Mucosa of stomach (tissue), 1 donor: ENCODE measurements around the gene ANKRD53.
"Not testable (repeated sequence)": the region's sequence is repeated elsewhere in the genome, so short reads cannot be mapped to it uniquely, and the experiment has no call there.

Source experiments
- H3K27me3 ChIP-seq: one replicate; pipeline ENCODE4 v1.7.0; 2013; ENCODE audit warnings: mild to moderate bottlenecking, low read length; ENCODE audit not compliant: control insufficient read depth, insufficient read depth
- H3K36me3 ChIP-seq: one replicate; pipeline ENCODE4 v1.7.0; 2013; ENCODE audit warnings: low read length; ENCODE audit not compliant: control insufficient read depth, insufficient read depth
- H3K4me1 ChIP-seq: one replicate; pipeline ENCODE4 v1.7.0; 2013; ENCODE audit warnings: mild to moderate bottlenecking, low read length; ENCODE audit not compliant: control insufficient read depth, insufficient read depth
- H3K4me3 ChIP-seq: one replicate; pipeline ENCODE4 v1.7.0; 2013; ENCODE audit warnings: low read length
- H3K9ac ChIP-seq: one replicate; pipeline ENCODE4 v1.7.0; 2013; ENCODE audit warnings: mild to moderate bottlenecking, low read length, moderate library complexity
- H3K9me3 ChIP-seq: one replicate; pipeline ENCODE4 v1.7.0; 2013; ENCODE audit warnings: mild to moderate bottlenecking, low read length, moderate library complexity; ENCODE audit not compliant: control insufficient read depth
- donor health status: Pancreatic carcinoma.

The ANKRD53 gene

DNA sequence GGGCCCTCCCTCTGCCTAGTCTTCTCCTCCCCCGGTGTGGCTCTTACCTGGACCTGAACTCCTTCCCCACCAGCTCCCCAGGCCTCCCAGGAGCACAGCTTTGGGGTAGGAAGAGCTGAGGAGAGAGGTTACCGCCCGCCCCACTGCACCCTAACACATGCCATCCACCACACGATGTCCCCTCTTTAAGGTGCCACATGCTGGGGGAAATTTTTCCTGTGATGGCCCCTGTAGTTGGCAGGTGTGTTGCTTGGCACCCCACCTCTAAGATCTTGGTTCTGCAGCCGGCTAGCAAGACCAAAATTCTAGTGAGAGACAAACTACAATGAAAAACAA lies 23.1 kb downstream of the ANKRD53 start:
- Histone ChIP-seq H3K4me1 (peaks cover 10% of the 10 kb centered on the region), H3K9me3 (no peaks in the 10 kb centered on the region), H3K9ac (peak overlapping the region; percentile 39), H3K4me3 (no peak overlapping the region), H3K36me3 (no peaks in the 10 kb centered on the region), H3K27me3 (no peaks in the 10 kb centered on the region)

DNA sequence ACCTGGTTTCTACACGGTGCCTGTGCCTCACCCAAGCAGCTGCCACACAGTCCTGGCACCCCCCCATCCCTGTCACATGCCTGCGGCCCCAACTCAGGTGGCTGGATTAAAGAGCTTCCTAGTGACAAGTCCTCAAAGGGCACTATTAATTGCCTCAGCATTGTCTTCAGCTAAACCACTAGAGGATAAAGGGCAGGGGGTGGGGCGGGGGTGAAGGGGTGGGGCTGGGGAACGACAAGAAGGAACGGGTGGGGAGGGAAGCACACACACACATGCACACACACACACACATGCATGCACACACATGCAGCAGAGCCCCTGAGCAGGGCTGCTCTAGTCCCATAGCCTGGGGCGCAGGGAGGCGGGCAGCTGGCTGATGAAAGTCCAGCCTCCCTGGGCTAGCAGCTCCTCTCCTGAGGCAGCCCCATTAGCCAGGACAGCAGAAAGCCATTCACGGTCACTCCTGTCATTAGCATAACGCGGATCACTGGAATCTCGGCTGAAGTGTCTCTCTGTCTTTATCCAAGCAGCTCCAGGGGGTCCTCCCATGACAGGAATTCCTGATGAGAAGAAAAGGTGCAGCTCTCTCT lies 23.6 kb downstream of the ANKRD53 start:
- Histone ChIP-seq H3K27me3 (peaks cover 3% of the 10 kb centered on the region), H3K9me3 (no peaks in the 10 kb centered on the region), H3K36me3 (no peaks in the 10 kb centered on the region), H3K9ac (no peak overlapping the region), H3K4me1 (peaks cover 10% of the 10 kb centered on the region), H3K4me3 (no peak overlapping the region)

DNA sequence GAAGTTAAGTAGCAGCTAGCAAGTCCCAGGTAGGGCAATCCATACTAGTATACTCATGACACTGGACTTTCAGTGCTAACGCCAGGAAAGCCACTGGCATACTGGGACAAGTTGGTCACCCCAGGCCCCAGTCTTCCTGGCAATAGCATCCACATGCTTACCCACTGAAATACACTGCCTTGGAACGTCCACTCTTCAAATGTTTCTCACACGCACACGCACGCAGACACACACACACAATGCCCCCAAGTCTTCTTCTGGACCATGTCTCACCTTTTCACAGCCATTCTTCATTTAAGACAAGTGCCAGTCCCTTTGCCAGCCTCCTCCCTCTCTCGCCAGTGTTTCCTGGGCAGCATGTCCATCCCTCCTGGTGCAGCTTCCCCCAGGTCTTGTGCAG lies 25.0 kb downstream of the ANKRD53 start:
- Histone ChIP-seq H3K9me3 (no peaks in the 10 kb centered on the region), H3K9ac (no peak overlapping the region), H3K27me3 (peaks cover 3% of the 10 kb centered on the region)

DNA sequence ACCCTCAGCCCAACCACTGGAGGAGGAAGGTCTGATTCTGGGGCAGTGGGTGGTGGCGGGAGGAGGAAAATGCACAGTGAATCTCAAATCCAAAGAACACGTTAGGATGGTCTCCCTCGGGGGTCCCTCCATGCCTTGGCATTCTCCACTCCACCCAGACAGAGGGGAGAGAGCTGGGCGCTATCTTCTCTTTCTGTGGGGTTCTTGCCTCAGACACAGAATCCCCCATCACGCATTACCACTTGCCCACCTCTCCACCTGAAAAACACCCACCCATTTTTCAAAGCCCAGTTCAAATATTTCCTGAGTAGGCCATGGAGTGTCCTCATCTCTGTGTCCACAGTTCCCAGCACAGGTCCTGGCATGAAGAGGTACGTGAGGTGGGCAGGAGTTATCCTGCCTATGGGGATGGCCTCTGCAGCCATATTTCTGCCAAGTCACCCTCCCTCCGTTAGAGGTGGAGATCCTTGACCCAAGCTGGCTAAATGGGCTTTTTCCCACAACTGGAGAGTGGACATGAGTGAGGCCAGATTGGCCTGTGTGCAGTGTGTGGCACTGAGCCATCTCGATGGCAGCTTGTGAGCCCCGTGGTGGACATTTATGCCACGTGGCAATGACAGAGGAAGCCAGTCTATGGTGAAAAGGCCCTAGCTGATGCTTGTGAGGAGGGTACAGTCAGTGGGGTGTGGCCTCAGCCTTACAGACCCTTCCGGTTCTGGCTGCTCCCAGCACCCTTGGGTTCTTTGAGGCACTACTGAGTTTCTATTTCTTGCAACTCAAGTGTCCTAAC lies 25.7 kb downstream of the ANKRD53 start:
- Histone ChIP-seq H3K27me3 (peaks cover 3% of the 10 kb centered on the region), H3K9me3 (no peaks in the 10 kb centered on the region), H3K4me1 (peaks cover 10% of the 10 kb centered on the region), H3K4me3 (no peak overlapping the region), H3K9ac (no peak overlapping the region), H3K36me3 (no peaks in the 10 kb centered on the region)

More for the DNA sequence above, 25.0 kb downstream of the ANKRD53 start:
- Histone ChIP-seq H3K36me3 (no peaks in the 10 kb centered on the region), H3K4me3 (no peak overlapping the region), H3K4me1 (peaks cover 10% of the 10 kb centered on the region)

DNA sequence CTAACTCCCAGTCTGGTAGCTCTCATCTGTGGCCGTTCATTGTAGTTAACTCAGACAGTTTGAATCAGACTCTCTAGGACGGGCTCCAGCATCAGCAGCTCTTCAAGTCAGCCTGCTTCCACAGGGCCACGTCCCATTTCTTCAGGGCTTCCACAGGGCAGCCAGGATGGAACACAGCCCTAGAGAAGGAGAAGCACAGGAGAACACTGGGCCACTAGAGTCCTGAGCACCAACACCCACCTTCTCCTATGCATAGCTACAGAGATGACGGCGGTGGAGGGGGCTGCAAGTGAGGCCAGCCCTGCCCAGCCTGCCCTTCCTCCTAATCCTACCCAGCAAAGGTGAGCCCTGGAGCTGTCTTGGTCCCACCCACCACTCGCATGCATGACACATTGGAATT lies 26.4 kb downstream of the ANKRD53 start:
- Histone ChIP-seq H3K36me3 (no peaks in the 10 kb centered on the region), H3K9ac (no peak overlapping the region), H3K27me3 (peaks cover 3% of the 10 kb centered on the region), H3K4me3 (no peak overlapping the region), H3K4me1 (peaks cover 10% of the 10 kb centered on the region), H3K9me3 (no peaks in the 10 kb centered on the region)

- H3K9ac ChIP-seq = no peak overlapping the region
- H3K9me3 ChIP-seq = no peaks in the 10 kb centered on the region
- no peaks in the 10 kb centered on the region for H3K36me3 ChIP-seq
- no peak overlapping the region for H3K4me3 ChIP-seq
- H3K4me1 ChIP-seq = peaks cover 10% of the 10 kb centered on the region
- peaks cover 3% of the 10 kb centered on the region for H3K27me3 ChIP-seq
Observed at GRCh38 chr2:71005271-71006202, 27.1 kb downstream of the ANKRD53 start.

- H3K4me3 ChIP-seq = no peak overlapping the region
- H3K4me1 ChIP-seq = peaks cover 2% of the 10 kb centered on the region
- H3K27me3 ChIP-seq = peaks cover 3% of the 10 kb centered on the region
- H3K36me3 ChIP-seq = no peaks in the 10 kb centered on the region
- H3K9me3 ChIP-seq = no peaks in the 10 kb centered on the region
- no peak overlapping the region for H3K9ac ChIP-seq
Observed at GRCh38 chr2:71006323-71006722, 27.9 kb downstream of the ANKRD53 start.

DNA sequence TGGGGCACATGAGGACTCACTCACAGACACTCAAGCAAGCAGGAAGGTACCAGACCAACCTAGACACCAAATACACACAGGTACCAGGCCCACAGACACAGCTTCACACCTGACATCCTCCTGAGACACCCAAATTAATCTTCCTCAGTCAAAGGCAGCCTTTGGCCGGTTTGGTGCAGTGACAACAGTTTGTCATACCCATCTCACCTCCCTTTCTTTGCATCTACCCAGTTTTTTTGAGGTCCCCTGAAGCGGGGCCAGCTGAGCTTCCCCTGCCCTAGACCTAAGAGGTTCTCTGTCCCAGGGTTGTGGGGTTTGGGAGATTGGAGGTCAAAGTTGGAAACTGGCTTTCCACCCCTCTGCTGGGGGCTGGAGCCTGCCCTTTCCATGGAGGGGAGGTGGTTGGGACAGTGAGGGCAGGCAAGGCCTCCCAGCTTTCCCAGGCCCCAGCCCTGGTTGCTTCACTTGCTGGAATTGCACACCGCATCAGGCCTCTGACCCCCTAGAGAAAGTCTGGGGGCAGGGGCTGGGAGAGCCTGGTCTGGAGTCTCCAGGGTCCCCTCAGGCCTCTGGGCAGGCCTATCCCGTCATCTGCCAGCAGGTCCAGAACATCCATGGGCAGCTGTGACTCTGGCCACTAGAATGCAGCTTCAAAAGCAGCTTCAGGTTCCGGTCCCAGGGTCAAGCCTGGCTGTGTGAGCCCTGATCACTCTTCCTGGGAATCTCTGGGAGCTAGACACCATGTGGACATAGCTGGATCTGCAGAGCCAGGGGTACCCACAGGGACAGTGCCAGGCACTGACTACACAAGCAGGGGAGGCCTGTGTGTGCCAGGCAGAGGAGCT lies 28.7 kb downstream of the ANKRD53 start:
- no peak overlapping the region for H3K9ac ChIP-seq

GRCh38 chr2:71008342-71008741 lies 29.9 kb downstream of the ANKRD53 start:
- Histone ChIP-seq H3K36me3 (no peaks in the 10 kb centered on the region), H3K9ac (no peak overlapping the region), H3K27me3 (peaks cover 3% of the 10 kb centered on the region), H3K4me3 (no peak overlapping the region), H3K4me1 (no peaks in the 10 kb centered on the region), H3K9me3 (no peaks in the 10 kb centered on the region)

More for the DNA sequence above, 28.7 kb downstream of the ANKRD53 start:
- H3K36me3 ChIP-seq = no peaks in the 10 kb centered on the region
- H3K4me1 ChIP-seq = no peaks in the 10 kb centered on the region
- H3K9me3 ChIP-seq = no peaks in the 10 kb centered on the region
- H3K4me3 ChIP-seq = no peak overlapping the region
- peaks cover 3% of the 10 kb centered on the region for H3K27me3 ChIP-seq

GRCh38 chr2:71011786-71012185 lies 33.4 kb downstream of the ANKRD53 start:
- not testable (repeated sequence) for H3K36me3 ChIP-seq, H3K4me3 ChIP-seq, H3K27me3 ChIP-seq, H3K9ac ChIP-seq, H3K4me1 ChIP-seq, H3K9me3 ChIP-seq

DNA sequence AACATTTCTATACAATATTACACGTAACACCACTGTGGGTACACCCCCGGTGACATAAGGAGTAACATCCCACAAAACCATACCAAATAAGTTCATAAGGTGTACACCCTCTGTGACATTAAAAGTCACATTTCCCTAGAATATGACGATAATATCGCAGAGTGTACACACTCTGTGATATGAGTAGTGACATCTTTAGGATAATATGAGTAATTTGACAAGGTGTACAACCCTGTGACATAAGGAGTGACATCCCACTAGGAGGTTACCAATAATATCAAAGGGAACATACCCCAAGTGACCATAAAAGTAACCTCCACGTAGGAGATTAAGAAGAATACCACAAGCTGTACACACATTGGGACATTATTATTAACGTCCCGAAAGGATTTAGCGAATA lies 40.2 kb downstream of the ANKRD53 start:
- H3K9ac ChIP-seq = no peak overlapping the region
- peaks cover 5% of the 10 kb centered on the region for H3K4me1 ChIP-seq
- no peak overlapping the region for H3K4me3 ChIP-seq
- no peaks in the 10 kb centered on the region for H3K27me3 ChIP-seq
- no peaks in the 10 kb centered on the region for H3K9me3 ChIP-seq
- no peaks in the 10 kb centered on the region for H3K36me3 ChIP-seq
